Liver (tissue), 9 donors: ENCODE data around the gene ZNF280D. TPM values are rescaled to one million over a fixed set of nuclear protein-coding genes. Genes with fewer than 3 reads are reported as not detected.

Experiments used
- DNase-seq: peaks from one replicate; pipeline ENCODE4 v3.0.0-alpha.2; 2017; ENCODE audit warnings: low spot score
- H3K27ac ChIP-seq, 2 donors: one replicate each; pipeline ENCODE4 v1.7.0; 2013; ENCODE audit warnings: inconsistent platforms in 2 of 2, low read length in 2 of 2, control low read depth in 1 of 2, low read depth in 1 of 2, mild to moderate bottlenecking in 1 of 2
- H3K27me3 ChIP-seq, 4 donors: one replicate each; pipeline versions ENCODE4 v1.6.1 to v1.7.0; 2013; ENCODE audit warnings: low read length in 3 of 4, inconsistent platforms in 1 of 4, mild to moderate bottlenecking in 1 of 4, moderate library complexity in 1 of 4; ENCODE audit not compliant: control insufficient read depth in 4 of 4, insufficient read depth in 4 of 4
- H3K36me3 ChIP-seq, 4 donors: one replicate each; pipeline versions ENCODE4 v1.6.1 to v1.7.0; 2013; ENCODE audit warnings: low read length in 3 of 4, mild to moderate bottlenecking in 3 of 4, low read depth in 1 of 4, moderate library complexity in 1 of 4; ENCODE audit not compliant: control insufficient read depth in 4 of 4, insufficient read depth in 3 of 4
- H3K4me1 ChIP-seq, 4 donors: one replicate each; pipeline versions ENCODE4 v1.6.1 to v1.7.0; 2013; ENCODE audit warnings: low read length in 3 of 4, mild to moderate bottlenecking in 3 of 4, moderate library complexity in 1 of 4; ENCODE audit not compliant: control insufficient read depth in 4 of 4, insufficient read depth in 4 of 4
- H3K4me3 ChIP-seq, 3 donors: one replicate each; pipeline versions ENCODE4 v1.6.1 to v1.7.0; 2013; ENCODE audit warnings: low read length in 3 of 3, control low read depth in 1 of 3, low read depth in 1 of 3, mild to moderate bottlenecking in 1 of 3
- H3K9ac ChIP-seq, 2 donors: one replicate each; pipeline ENCODE4 v1.7.0; 2013; ENCODE audit warnings: low read length in 2 of 2, mild to moderate bottlenecking in 2 of 2, moderate library complexity in 2 of 2, control low read depth in 1 of 2, low read depth in 1 of 2
- H3K9me3 ChIP-seq, 4 donors: one replicate each; pipeline versions ENCODE4 v1.6.1 to v1.7.0; 2013; ENCODE audit warnings: low read length in 3 of 4; ENCODE audit not compliant: control insufficient read depth in 4 of 4
- EGR1 ChIP-seq, 2 donors: IDR thresholded peaks; 2 replicates each; pipeline ENCODE4 v1.6.1; 2016 to 2018; ENCODE audit warnings: antibody characterized with exemption in 2 of 2, low read depth in 2 of 2
- FOXA1 ChIP-seq: IDR thresholded peaks from 2 replicates; pipeline ENCODE4 v1.6.1; 2016; ENCODE audit warnings: antibody characterized with exemption
- FOXA2 ChIP-seq: IDR thresholded peaks from 2 replicates; pipeline ENCODE4 v1.6.1; 2016; ENCODE audit warnings: antibody characterized with exemption
- GABPA ChIP-seq, 2 donors: IDR thresholded peaks in 1 of 2; conservative IDR thresholded peaks in 1 of 2; 2 replicates each; pipeline ENCODE4 v1.6.1; 2016; ENCODE audit warnings: antibody characterized with exemption in 2 of 2, mild to moderate bottlenecking in 1 of 2, moderate library complexity in 1 of 2
- HNF4A ChIP-seq, 2 donors: conservative IDR thresholded peaks; 2 replicates each; pipeline ENCODE4 v1.6.1; 2016; ENCODE audit warnings: antibody characterized with exemption in 2 of 2, mild to moderate bottlenecking in 2 of 2
- HNF4G ChIP-seq: IDR thresholded peaks from 2 replicates; pipeline ENCODE4 v1.6.1; 2016; ENCODE audit warnings: antibody characterized with exemption
- JUND ChIP-seq, 2 donors: IDR thresholded peaks; 2 replicates each; pipeline ENCODE4 v1.6.1; 2016; ENCODE audit warnings: antibody characterized with exemption in 2 of 2
- NR2F2 ChIP-seq: IDR thresholded peaks from 2 replicates; pipeline ENCODE4 v1.6.1; 2016; ENCODE audit warnings: antibody characterized with exemption
- RAD21 ChIP-seq, 2 donors: IDR thresholded peaks; 2 replicates each; pipeline ENCODE4 v1.6.1; 2016; ENCODE audit warnings: antibody characterized with exemption in 2 of 2, mild to moderate bottlenecking in 2 of 2
- RXRA ChIP-seq, 2 donors: IDR thresholded peaks; 2 replicates each; pipeline ENCODE4 v1.6.1; 2017 to 2018; ENCODE audit warnings: antibody characterized with exemption in 2 of 2, mild to moderate bottlenecking in 1 of 2
- SP1 ChIP-seq: IDR thresholded peaks from 2 replicates; pipeline ENCODE4 v1.6.1; 2018; ENCODE audit warnings: antibody characterized with exemption, mild to moderate bottlenecking
- TAF1 ChIP-seq: conservative IDR thresholded peaks from 2 replicates; pipeline ENCODE4 v1.6.1; 2016; ENCODE audit warnings: antibody characterized with exemption, mild to moderate bottlenecking
- YY1 ChIP-seq: IDR thresholded peaks from 2 replicates; pipeline ENCODE4 v1.6.1; 2016; ENCODE audit warnings: antibody characterized with exemption, mild to moderate bottlenecking
- WGBS: extraction: QIAGEN DNeasy Blood & Tissue Kit; methylation state at CpG from one replicate; pipeline ENCODE4 v1.1.7; 2013; 5-methylcytosine and 5-hydroxymethylcytosine counted together
- polyA plus RNA-seq, 2 donors: library from polyadenylated mRNA; stranded (reverse) in 1 of 2; unstranded in 1 of 2; fragments of 200-250 nt in 1 of 2; fragments of >200 nt in 1 of 2; fragmentation: Nextera tagmentation in 1 of 2; extraction: Ambion mirVana in 1 of 2; gene quantifications; one replicate each; pipeline versions ENCODE4 v1.2.1 to v1.2.3, GENCODE V29; 2013 to 2015
- total RNA-seq, 2 donors: library from RNA; depleted of rRNA; stranded (reverse); fragments of >200 nt; gene quantifications; one replicate each; pipeline ENCODE4 v1.2.3, GENCODE V29; 2014
- TF ChIP-seq, protein P1 (sequence below): IDR thresholded peaks from 2 replicates; pipeline ENCODE4 v1.6.1; 2016; ENCODE audit warnings: antibody characterized with exemption
- TF ChIP-seq, protein P2 (sequence below): IDR thresholded peaks from 2 replicates; pipeline ENCODE4 v1.6.1; 2016; ENCODE audit warnings: antibody characterized with exemption, mild to moderate bottlenecking
- TF ChIP-seq, protein P3 (sequence below): IDR thresholded peaks from 2 replicates; pipeline ENCODE4 v1.6.1; 2016; ENCODE audit warnings: antibody characterized with exemption
- TF ChIP-seq, protein P4 (sequence below): fragments of 150-350 bp; IDR thresholded peaks from 2 replicates; pipeline ENCODE4 v1.5.1; 2017; ENCODE audit warnings: improper control_type of control experiment, low read depth, low read length; ENCODE audit not compliant: missing input control
- TF ChIP-seq, protein P5 (sequence below): IDR thresholded peaks from 2 replicates; pipeline ENCODE4 v1.6.1; 2016; ENCODE audit warnings: antibody characterized with exemption
- donor health status: healthy.
- donor health status: healthy.
- donor health status: healthy.
- donor health status: healthy.
- donor health status: healthy.

Gene ZNF280D
- total and polyA plus RNA-seq, 4 donors: 5.2 to 32.6 (median 18.9) TPM

DNA sequence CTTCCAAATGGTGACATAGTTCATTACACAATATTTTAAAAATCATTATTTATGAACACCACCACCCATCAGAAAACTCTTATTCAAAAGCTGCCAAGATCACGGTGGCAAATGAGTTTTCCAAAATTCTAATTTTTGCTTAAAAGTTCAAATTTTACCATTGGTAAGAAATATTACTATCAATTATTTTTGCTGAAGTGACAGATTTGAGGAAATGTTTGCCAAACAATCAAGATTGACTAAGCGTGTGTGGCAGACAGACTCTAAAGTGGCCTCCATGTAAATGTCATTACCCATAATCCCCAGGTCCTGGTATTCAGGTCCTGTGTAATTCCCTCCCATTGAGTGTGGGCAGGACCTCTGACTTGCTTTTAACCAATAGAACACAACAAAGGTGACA lies 35.0 kb downstream of the ZNF280D start:
- Histone ChIP-seq H3K27me3 (no peaks in the 10 kb centered on the region), H3K4me3 (no peak overlapping the region), H3K27ac (no peak overlapping the region), H3K4me1 (no peaks in the 10 kb centered on the region), H3K36me3 (peaks cover 0 to 33% (median 24%) of the 10 kb centered on the region in 4 donors), H3K9ac (no peak overlapping the region), H3K9me3 (no peaks in the 10 kb centered on the region)
- WGBS: 96% methylated on average over 2 of the region's 2 CpGs
- TF ChIP-seq, protein P1, sequence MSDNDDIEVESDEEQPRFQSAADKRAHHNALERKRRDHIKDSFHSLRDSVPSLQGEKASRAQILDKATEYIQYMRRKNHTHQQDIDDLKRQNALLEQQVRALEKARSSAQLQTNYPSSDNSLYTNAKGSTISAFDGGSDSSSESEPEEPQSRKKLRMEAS: no peak
- TF ChIP-seq SP1: no peak
- no peak for TF ChIP-seq RXRA (IDR thresholded peaks at IDR 0.05)
- no peak for TF ChIP-seq FOXA1
- TF ChIP-seq FOXA2: no peak
- TF ChIP-seq NR2F2: no peak
- TF ChIP-seq HNF4G: no peak
- TF ChIP-seq GABPA (IDR thresholded peaks at IDR 0.05 in 1 of 2, conservative IDR thresholded peaks at IDR 0.05 in 1 of 2): no peak
- no peak for TF ChIP-seq YY1
- TF ChIP-seq, protein P2, sequence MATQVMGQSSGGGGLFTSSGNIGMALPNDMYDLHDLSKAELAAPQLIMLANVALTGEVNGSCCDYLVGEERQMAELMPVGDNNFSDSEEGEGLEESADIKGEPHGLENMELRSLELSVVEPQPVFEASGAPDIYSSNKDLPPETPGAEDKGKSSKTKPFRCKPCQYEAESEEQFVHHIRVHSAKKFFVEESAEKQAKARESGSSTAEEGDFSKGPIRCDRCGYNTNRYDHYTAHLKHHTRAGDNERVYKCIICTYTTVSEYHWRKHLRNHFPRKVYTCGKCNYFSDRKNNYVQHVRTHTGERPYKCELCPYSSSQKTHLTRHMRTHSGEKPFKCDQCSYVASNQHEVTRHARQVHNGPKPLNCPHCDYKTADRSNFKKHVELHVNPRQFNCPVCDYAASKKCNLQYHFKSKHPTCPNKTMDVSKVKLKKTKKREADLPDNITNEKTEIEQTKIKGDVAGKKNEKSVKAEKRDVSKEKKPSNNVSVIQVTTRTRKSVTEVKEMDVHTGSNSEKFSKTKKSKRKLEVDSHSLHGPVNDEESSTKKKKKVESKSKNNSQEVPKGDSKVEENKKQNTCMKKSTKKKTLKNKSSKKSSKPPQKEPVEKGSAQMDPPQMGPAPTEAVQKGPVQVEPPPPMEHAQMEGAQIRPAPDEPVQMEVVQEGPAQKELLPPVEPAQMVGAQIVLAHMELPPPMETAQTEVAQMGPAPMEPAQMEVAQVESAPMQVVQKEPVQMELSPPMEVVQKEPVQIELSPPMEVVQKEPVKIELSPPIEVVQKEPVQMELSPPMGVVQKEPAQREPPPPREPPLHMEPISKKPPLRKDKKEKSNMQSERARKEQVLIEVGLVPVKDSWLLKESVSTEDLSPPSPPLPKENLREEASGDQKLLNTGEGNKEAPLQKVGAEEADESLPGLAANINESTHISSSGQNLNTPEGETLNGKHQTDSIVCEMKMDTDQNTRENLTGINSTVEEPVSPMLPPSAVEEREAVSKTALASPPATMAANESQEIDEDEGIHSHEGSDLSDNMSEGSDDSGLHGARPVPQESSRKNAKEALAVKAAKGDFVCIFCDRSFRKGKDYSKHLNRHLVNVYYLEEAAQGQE: no peak
- no peak for TF ChIP-seq JUND (IDR thresholded peaks at IDR 0.05)
- TF ChIP-seq, protein P3, sequence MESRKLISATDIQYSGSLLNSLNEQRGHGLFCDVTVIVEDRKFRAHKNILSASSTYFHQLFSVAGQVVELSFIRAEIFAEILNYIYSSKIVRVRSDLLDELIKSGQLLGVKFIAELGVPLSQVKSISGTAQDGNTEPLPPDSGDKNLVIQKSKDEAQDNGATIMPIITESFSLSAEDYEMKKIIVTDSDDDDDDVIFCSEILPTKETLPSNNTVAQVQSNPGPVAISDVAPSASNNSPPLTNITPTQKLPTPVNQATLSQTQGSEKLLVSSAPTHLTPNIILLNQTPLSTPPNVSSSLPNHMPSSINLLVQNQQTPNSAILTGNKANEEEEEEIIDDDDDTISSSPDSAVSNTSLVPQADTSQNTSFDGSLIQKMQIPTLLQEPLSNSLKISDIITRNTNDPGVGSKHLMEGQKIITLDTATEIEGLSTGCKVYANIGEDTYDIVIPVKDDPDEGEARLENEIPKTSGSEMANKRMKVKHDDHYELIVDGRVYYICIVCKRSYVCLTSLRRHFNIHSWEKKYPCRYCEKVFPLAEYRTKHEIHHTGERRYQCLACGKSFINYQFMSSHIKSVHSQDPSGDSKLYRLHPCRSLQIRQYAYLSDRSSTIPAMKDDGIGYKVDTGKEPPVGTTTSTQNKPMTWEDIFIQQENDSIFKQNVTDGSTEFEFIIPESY: no peak
- TF ChIP-seq RAD21 (IDR thresholded peaks at IDR 0.05): no peak
- TF ChIP-seq HNF4A (conservative IDR thresholded peaks at IDR 0.05): no peak
- TF ChIP-seq, protein P4, sequence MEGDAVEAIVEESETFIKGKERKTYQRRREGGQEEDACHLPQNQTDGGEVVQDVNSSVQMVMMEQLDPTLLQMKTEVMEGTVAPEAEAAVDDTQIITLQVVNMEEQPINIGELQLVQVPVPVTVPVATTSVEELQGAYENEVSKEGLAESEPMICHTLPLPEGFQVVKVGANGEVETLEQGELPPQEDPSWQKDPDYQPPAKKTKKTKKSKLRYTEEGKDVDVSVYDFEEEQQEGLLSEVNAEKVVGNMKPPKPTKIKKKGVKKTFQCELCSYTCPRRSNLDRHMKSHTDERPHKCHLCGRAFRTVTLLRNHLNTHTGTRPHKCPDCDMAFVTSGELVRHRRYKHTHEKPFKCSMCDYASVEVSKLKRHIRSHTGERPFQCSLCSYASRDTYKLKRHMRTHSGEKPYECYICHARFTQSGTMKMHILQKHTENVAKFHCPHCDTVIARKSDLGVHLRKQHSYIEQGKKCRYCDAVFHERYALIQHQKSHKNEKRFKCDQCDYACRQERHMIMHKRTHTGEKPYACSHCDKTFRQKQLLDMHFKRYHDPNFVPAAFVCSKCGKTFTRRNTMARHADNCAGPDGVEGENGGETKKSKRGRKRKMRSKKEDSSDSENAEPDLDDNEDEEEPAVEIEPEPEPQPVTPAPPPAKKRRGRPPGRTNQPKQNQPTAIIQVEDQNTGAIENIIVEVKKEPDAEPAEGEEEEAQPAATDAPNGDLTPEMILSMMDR: no peak
- TF ChIP-seq, protein P5, sequence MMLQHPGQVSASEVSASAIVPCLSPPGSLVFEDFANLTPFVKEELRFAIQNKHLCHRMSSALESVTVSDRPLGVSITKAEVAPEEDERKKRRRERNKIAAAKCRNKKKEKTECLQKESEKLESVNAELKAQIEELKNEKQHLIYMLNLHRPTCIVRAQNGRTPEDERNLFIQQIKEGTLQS: no peak
- TF ChIP-seq TAF1: no peak
- TF ChIP-seq EGR1 (IDR thresholded peaks at IDR 0.05; ENCODE audit: low read depth in 2 of 2): no peak
- no peak for DNase-seq
